D341Med (cell line): Measurements from ENCODE around the gene MINDY3.

Source experiments
- DNase-seq: peaks from one replicate; pipeline ENCODE4 v3.0.0; 2012; ENCODE audit warnings: low spot score

The MINDY3 gene

GRCh38 chr10:15738270-15738925, 121.9 kb downstream of the MINDY3 start:
- no peak for DNase-seq

GRCh38 chr10:15737656-15738055, 122.7 kb downstream of the MINDY3 start:
- no peak for DNase-seq

- DNase-seq: no peak
Measured at GRCh38 chr10:15735763-15736162, 124.5 kb downstream of the MINDY3 start.

DNA sequence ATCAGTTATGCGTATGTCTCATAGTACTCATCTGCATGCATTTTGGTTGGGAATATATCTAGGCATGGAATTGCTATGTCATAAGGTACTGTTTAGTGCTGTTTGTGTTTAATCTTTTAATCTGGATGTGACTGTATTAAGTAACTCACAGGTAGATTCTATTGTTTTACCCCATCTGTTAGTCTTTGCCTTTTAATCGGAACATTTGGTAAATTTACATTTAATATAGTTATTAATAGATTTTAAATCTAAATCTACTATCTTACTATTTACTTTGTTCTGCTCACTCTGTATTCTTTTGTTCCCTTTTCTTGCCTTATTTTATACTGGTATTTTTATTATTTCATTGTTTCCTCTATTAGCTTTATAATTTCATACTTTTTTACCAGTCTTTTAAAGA, 130.0 kb downstream of the MINDY3 start:
- DNase-seq: no peak

- no peak for DNase-seq
Measured at GRCh38 chr10:15729890-15730289, 130.4 kb downstream of the MINDY3 start.
